Suppressor macrophage treated with lipopolysaccharide for 1 hour (primary cell): ENCODE measurements around the gene ITPRIPL2.
A peak's percentile ranks its signal among the peaks of the same experiment; 100 is the strongest.

Experiments used
- DNase-seq, 3 donors: peaks; one replicate each; pipeline ENCODE4 v3.0.0-alpha.2; 2020 to 2022

Gene ITPRIPL2

GRCh38 chr16:19113577-19114358, at the start of gene ITPRIPL2:
Gene ITPRIPL2, plus strand, starts transcription at chr16:19113964. Its CDS starts 498 bp downstream, at chr16:19114462.
- peak; percentile 96 to 98 (median 96) for DNase-seq

- no peak for DNase-seq
Observed at GRCh38 chr16:19066988-19067348, 46.8 kb upstream of the ITPRIPL2 start.

GRCh38 chr16:19067349-19068236, 46.2 kb upstream of the ITPRIPL2 start, which contains the start of gene COQ7:
Gene COQ7, plus strand, starts transcription at chr16:19067614. Its CDS starts 51 bp downstream, at chr16:19067665.
- peak; percentile 99 to 100 (median 100) for DNase-seq

GRCh38 chr16:19068237-19068815, 45.4 kb upstream of the ITPRIPL2 start:
- peak in 1 of 3 donors; percentile 4 for DNase-seq

GRCh38 chr16:19071811-19072777, 41.7 kb upstream of the ITPRIPL2 start:
- DNase-seq: peak; percentile 60 to 73 (median 61)

- peak in 2 of 3 donors; percentile 18 to 21 for DNase-seq
Observed at GRCh38 chr16:19073344-19073743, 40.4 kb upstream of the ITPRIPL2 start.

GRCh38 chr16:19073863-19074262, 39.9 kb upstream of the ITPRIPL2 start:
- no peak for DNase-seq

GRCh38 chr16:19075511-19075910, 38.3 kb upstream of the ITPRIPL2 start:
- no peak for DNase-seq

- DNase-seq: no peak
Observed at GRCh38 chr16:19077879-19078278, 35.9 kb upstream of the ITPRIPL2 start.

- DNase-seq: no peak
Observed at GRCh38 chr16:19083670-19084069, 30.1 kb upstream of the ITPRIPL2 start.

- no peak for DNase-seq
Observed at GRCh38 chr16:19084139-19084538, 29.6 kb upstream of the ITPRIPL2 start.

GRCh38 chr16:19084879-19085278, 28.9 kb upstream of the ITPRIPL2 start:
- DNase-seq: no peak

- no peak for DNase-seq
Observed at GRCh38 chr16:19085679-19086200, 28.0 kb upstream of the ITPRIPL2 start.

GRCh38 chr16:19086322-19087199, 27.2 kb upstream of the ITPRIPL2 start:
- DNase-seq: peak; percentile 96 to 98 (median 96)

- DNase-seq: no peak
Observed at GRCh38 chr16:19088341-19088916, 25.3 kb upstream of the ITPRIPL2 start.

- DNase-seq: no peak
Observed at GRCh38 chr16:19089410-19089955, 24.3 kb upstream of the ITPRIPL2 start.

GRCh38 chr16:19090916-19091315, 22.8 kb upstream of the ITPRIPL2 start:
- no peak for DNase-seq

GRCh38 chr16:19092653-19093410, 20.9 kb upstream of the ITPRIPL2 start:
- no peak for DNase-seq
